Epithelial cell of esophagus (primary cell): ENCODE results near the gene MEGF9.

Source experiments
- DNase-seq: peaks from one replicate; pipeline ENCODE4 v3.0.0; 2010; ENCODE audit warnings: low read depth
- H3K4me3 ChIP-seq: 2 replicates; pipeline ENCODE4 v1.5.1; 2011; ENCODE audit warnings: mild to moderate bottlenecking, low read length, control low read depth
- CTCF ChIP-seq: IDR thresholded peaks from 2 replicates; pipeline ENCODE4 v1.5.1; 2011; ENCODE audit warnings: low read depth, mild to moderate bottlenecking, low read length, control low read depth, inconsistent platforms; ENCODE audit not compliant: insufficient read depth; ENCODE audit errors: missing control alignments

Gene MEGF9

DNA sequence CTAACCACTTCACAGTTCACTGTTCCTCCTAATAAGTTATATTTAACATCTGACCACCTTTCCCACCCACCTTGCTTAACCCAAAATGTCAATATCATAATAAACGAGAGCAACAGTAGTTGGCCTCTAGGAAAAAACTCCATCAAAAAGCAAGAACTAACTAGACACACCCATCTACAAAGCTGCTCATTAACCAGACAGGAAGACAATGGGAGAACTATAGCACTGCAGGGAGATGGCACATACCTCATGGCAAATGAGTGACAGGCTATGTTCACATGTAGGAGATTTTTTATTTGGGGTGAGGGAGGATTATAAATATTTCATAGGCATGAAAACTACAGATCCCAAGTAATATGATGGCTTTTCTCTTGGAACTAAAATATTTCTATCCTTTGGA is 110.7 kb downstream of the MEGF9 start:
- DNase-seq = no peak
- no peak for TF ChIP-seq CTCF
- no peak overlapping the region for H3K4me3 ChIP-seq

GRCh38 chr9:120603010-120603409 is 111.3 kb downstream of the MEGF9 start:
- DNase-seq = no peak
- no peak overlapping the region for H3K4me3 ChIP-seq
- no peak for TF ChIP-seq CTCF

DNA sequence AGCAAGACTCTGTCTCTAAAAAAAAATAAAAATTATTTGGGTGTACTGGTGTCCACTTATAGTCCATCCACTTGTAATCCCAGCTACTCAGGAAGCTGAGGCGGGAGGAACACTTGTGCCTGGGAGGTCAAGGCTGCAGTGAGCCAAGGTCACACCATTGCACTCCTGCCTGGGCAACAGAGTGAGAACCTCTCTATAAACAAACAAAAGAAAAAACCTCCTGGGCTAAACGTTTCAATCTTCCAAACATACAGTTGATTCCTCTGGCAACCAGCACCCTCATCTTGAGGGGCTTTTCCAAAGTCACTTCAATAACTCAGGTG is 120.4 kb downstream of the MEGF9 start:
- H3K4me3 ChIP-seq = no peak overlapping the region
- DNase-seq = no peak
- TF ChIP-seq CTCF = no peak

GRCh38 chr9:120593250-120593954 is 120.9 kb downstream of the MEGF9 start:
- TF ChIP-seq CTCF = no peak
- no peak overlapping the region for H3K4me3 ChIP-seq
- no peak for DNase-seq

DNA sequence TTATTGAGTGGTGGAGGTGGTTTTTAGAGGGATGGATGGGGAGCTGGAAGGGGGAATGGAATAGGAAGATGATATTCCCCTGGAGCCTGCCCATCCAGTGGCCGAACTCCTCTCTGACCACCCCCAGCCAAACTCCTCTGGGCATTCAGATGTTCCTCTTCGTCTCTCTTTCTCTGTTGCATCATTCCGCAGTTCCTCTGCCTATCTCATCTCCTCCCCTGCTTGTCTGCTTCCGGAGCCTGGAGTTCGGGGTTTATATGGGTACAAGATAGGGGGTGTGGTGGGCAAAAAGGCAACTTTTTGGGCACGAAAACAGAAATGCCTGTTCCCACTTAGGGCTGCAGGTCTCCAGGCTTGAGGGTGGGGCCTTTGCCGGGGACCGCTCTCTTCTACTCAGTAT is 122.1 kb downstream of the MEGF9 start:
- no peak for DNase-seq
- no peak for TF ChIP-seq CTCF
- H3K4me3 ChIP-seq = no peak overlapping the region

- TF ChIP-seq CTCF = no peak
- no peak overlapping the region for H3K4me3 ChIP-seq
- no peak for DNase-seq
Measured at GRCh38 chr9:120587328-120587727, 126.9 kb downstream of the MEGF9 start.

DNA sequence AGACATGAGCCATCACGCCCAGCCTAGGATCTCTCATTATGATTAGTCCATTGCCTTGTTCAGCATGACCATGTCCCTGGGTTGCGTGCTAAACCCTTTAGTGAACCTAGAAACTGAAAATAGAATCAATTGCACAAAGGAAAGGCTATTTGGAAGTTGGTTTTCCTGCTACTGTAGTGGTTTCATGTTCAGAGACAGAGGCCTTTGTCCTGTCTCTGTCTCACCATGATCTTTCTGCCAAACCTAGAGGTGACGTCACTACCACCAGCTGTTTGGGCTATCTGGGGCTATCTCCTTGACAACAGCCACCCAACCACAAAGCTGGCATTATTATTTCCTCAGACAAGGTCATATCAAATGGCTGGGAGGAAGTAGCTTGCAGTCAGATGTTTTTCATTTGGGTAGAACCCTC is 130.3 kb downstream of the MEGF9 start:
- TF ChIP-seq CTCF = no peak
- H3K4me3 ChIP-seq = no peak overlapping the region
- peak; percentile 38 for DNase-seq
